Measurements from ENCODE around the gene UBLCP1.

The UBLCP1 gene

GRCh38 chr5:159319363-159319762, 56.3 kb downstream of the UBLCP1 start:
- H3K4me1 ChIP-seq (ENCODE audit: control insufficient read depth, insufficient read depth, low read length): no peaks in the 10 kb centered on the region
- POLR2A ChIA-PET: no interaction called here
- H3K9me3 ChIP-seq (ENCODE audit: control insufficient read depth, insufficient read depth, low read depth, low read length): no peaks in the 10 kb centered on the region
- TF ChIP-seq ZSCAN4 (tag by site-specific recombination; IDR thresholded peaks at IDR 0.05) (no peak), BCL11B (tag by site-specific recombination; IDR thresholded peaks at IDR 0.05; ENCODE audit: low read depth) (no peak), ZNF449 (tag by site-specific recombination; IDR thresholded peaks at IDR 0.05) (peak; percentile 73), KLF17 (tag by site-specific recombination; IDR thresholded peaks at IDR 0.05) (no peak), ZNF514 (tag by site-specific recombination; IDR thresholded peaks at IDR 0.05) (no peak), ATF2 (tag by site-specific recombination; IDR thresholded peaks at IDR 0.05; ENCODE audit: low read depth) (no peak), PRDM4 (tag by site-specific recombination; IDR thresholded peaks at IDR 0.05) (no peak), ZSCAN23 (tag by site-specific recombination; IDR thresholded peaks at IDR 0.05) (no peak)
- CTCF ChIA-PET: interaction anchor here (0.6 to 2.2 kb wide), 3 partner anchors 13 to 163 kb away, joined by 4 to 13 read pairs (median 11); no protein-coding TSS in a partner anchor
- H3K36me3 ChIP-seq (ENCODE audit: control insufficient read depth in 2 of 2, insufficient read depth in 1 of 2, low read length in 2 of 2): no peaks in the 10 kb centered on the region
- H3K27ac ChIP-seq (ENCODE audit: extremely low read depth, low read depth, low read length): no peak overlapping the region
- H3K4me3 ChIP-seq (ENCODE audit: low read depth, low read length): no peak overlapping the region

GRCh38 chr5:159319832-159320231, 56.7 kb downstream of the UBLCP1 start:
- CTCF ChIA-PET: interaction anchor here (2.1 to 2.2 kb wide), 2 partner anchors 12 to 163 kb away, joined by 11 to 13 read pairs; no protein-coding TSS in a partner anchor
- no peaks in the 10 kb centered on the region for H3K9me3 ChIP-seq (ENCODE audit: control insufficient read depth, insufficient read depth, low read depth, low read length)
- H3K4me3 ChIP-seq (ENCODE audit: low read depth, low read length): no peak overlapping the region
- H3K36me3 ChIP-seq (ENCODE audit: control insufficient read depth in 2 of 2, insufficient read depth in 1 of 2, low read length in 2 of 2): no peaks in the 10 kb centered on the region
- no peaks in the 10 kb centered on the region for H3K4me1 ChIP-seq (ENCODE audit: control insufficient read depth, insufficient read depth, low read length)
- no peak overlapping the region for H3K27ac ChIP-seq (ENCODE audit: extremely low read depth, low read depth, low read length)
- POLR2A ChIA-PET: no interaction called here
- no peak for TF ChIP-seq HOXA7 (CRISPR knock-in tag; IDR thresholded peaks at IDR 0.05; ENCODE audit: borderline replicate concordance)
- TF ChIP-seq BCL11A (tag by site-specific recombination; IDR thresholded peaks at IDR 0.05; ENCODE audit: low read depth): no peak
- TF ChIP-seq ZBTB17 (tag by site-specific recombination; IDR thresholded peaks at IDR 0.05): no peak
- no peak for TF ChIP-seq SP7 (tag by site-specific recombination; IDR thresholded peaks at IDR 0.05)
- TF ChIP-seq ZNF518A (tag by site-specific recombination; conservative IDR thresholded peaks at IDR 0.05; ENCODE audit: low read depth): no peak
- no peak for TF ChIP-seq BCL6B (tag by site-specific recombination; IDR thresholded peaks at IDR 0.05)
- TF ChIP-seq MEIS1 (CRISPR knock-in tag; IDR thresholded peaks at IDR 0.05; ENCODE audit: borderline replicate concordance): no peak
- no peak for TF ChIP-seq ZNF10 (tag by site-specific recombination; IDR thresholded peaks at IDR 0.05)
- no peak for TF ChIP-seq PBX3 (CRISPR knock-in tag; IDR thresholded peaks at IDR 0.05)
- TF ChIP-seq ZFP69B (tag by site-specific recombination; IDR thresholded peaks at IDR 0.05): no peak
- no peak for TF ChIP-seq ZNF837 (tag by site-specific recombination; IDR thresholded peaks at IDR 0.05)
